GM12892 (cell line): ENCODE measurements around the gene ESRRB.

Experiments
- DNase-seq: peaks from one replicate; pipeline ENCODE4 v3.0.0; 2011; ENCODE audit not compliant: insufficient read length
- FAIRE-seq: peaks from 2 replicates; lab custom pipeline; 2011; peaks lifted over from hg19 to GRCh38; lab: Jason Lieb, UNC
- POLR2A ChIP-seq: IDR thresholded peaks from 2 replicates; pipeline ENCODE4 v1.6.1; 2011; ENCODE audit warnings: low read depth, low read length, control low read depth
- POLR2AphosphoS5 ChIP-seq: IDR thresholded peaks from 2 replicates; pipeline ENCODE4 v1.6.1; 2011; ENCODE audit warnings: low read depth, low read length, control low read depth
- TAF1 ChIP-seq: IDR thresholded peaks from 2 replicates; pipeline ENCODE4 v1.6.1; 2011; ENCODE audit warnings: low read depth, mild to moderate bottlenecking, control low read depth, low read length, borderline replicate concordance

ESRRB gene

DNA sequence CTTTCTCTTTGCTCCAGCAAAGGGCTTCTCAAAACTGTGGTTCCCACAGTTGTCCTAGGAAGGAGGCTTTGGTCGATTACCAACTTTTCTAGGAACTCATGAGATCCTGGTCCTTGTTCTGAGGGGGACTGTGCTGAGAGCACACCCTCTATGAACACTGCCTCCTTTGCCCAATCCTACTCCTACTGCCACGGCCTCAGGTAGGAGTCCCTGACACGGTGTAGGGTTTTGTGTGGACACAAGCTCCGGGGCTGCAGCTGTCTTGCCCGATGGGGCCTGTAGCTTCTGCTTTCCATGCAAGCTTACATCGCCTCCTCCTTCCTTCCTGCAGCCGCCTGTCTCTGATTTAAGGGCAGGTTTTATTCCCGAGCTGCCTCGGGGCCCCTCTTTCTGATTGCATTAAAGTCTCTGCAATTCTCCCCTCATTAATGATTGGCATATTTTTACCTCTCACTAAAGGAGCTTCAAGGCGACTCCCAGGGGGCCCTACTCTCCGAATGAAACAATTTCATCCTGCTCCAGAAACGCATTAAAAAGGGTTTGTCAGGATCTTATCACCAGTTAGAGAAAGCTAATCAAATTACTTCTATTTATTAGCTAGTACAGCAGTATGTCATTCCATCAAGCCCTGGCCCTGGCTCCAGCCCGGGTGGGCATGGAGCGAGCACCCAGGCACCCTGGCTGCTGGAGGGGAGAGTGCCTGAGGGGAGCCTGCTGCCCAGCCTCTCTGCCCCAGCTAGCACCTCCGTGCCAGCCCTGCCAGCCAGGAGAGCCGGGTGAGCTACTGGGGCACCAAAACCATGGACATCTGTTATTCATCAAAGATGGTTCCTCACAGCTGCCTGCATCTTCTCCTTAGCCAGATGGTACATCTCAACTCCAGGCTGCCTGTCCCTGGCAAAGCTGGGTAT lies 38.0 kb upstream of the ESRRB start:
- TF ChIP-seq POLR2A: no peak
- no peak for TF ChIP-seq TAF1
- no peak for TF ChIP-seq POLR2AphosphoS5
- FAIRE-seq (no peak), DNase-seq (no peak)

DNA sequence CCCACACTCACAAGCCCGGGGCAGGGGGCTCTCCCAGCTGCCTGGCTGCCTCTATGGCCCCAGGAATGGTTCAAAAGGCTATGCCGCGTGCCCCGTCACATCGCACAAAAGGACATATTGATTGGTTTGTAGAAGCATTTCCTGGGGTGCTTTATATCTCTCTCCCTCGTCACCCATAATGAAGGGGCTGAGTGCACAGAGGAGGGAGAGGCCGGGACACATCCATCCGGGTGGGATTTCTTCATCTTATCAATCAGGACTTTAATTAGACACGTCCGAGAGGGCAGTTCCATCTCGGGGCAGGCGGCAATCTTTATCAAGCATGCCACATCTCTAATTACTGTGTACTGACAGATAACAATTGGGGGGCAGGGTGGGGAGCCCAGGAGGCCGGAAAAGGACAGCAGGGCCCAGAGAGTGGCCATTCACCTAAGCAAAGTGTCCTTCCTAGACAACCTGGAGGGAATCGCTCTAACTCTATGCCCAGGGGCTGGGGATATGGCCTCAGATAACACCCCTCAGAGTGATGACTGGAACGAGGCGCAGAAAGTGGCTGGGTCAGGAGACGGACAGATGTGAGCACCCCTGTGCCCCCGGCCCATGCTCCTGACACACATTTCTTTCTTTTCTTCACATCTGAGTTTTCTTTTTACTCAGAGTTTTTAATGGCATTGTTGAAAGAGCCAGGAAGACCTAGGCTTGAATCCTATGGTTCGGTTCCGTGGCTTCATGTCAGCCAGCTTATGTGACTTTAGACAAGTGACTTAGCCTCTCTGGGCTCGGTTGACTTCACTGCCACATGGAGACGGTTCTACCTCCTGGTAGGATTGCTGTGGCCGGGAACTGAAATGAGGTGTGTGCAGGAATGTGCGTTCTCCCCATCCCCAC lies 36.0 kb upstream of the ESRRB start:
- DNase-seq (no peak), FAIRE-seq (no peak)
- TF ChIP-seq POLR2AphosphoS5: no peak
- no peak for TF ChIP-seq TAF1

DNA sequence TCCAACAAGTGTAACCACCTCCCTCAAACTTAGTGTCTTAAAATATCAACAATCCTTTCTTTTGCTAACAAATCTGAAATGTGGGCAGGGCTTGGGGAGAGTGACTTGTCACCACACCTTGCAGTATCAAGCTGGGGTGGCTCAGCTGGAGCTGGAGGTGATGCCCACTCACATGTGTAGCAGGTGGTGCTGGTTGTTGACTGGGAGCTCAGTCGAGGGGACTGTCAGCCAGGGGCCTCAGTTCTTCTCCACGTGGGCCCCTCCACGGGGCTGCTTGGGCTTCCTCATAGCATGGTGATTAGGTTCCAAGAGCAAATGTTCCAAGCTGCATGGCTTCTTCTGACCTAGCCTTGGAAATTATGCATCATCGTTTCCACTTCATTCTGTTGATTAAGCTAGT lies 32.6 kb upstream of the ESRRB start:
- no peak for TF ChIP-seq POLR2AphosphoS5
- no peak for TF ChIP-seq TAF1
- no peak for TF ChIP-seq POLR2A
- FAIRE-seq (no peak), DNase-seq (no peak)

DNA sequence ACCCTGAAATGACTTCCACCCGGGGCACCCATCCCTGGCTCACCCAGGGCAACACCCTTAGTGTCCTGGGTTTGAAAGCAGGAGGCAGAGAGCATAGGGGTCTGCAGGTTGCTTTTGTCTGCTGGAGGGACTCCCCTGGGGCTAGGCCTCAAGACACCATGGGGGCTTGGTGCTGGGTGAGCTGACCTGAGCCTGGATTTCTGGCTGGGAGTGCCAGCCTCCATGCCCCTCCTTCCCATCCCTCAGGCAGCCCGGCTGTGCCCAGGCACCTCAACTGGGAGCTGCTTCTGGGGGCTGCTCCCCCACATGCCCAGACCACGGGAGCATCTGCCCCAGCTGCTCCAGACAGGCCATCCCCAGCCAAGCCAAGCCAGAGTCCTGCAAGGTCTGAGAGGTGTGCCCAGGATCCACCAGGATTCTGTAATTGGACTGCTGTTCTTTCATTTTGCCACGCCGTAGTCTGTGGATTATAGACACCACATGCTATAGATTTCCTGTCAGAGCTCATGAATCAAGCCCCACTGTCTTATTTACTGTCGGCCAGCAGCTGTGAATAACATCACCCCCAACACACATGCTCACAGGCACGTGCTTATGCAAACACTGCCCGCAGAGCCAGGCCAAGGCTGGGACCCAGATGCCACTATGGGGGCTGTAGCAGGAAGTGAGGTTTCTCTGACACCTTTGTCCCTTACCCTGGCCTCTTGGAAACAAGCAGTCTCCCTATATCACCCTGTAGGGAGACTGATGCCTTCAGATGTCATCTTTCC lies 29.4 kb upstream of the ESRRB start:
- FAIRE-seq: peak; percentile 36
- TF ChIP-seq TAF1: no peak
- no peak for TF ChIP-seq POLR2AphosphoS5
- TF ChIP-seq POLR2A: no peak
- no peak for DNase-seq

DNA sequence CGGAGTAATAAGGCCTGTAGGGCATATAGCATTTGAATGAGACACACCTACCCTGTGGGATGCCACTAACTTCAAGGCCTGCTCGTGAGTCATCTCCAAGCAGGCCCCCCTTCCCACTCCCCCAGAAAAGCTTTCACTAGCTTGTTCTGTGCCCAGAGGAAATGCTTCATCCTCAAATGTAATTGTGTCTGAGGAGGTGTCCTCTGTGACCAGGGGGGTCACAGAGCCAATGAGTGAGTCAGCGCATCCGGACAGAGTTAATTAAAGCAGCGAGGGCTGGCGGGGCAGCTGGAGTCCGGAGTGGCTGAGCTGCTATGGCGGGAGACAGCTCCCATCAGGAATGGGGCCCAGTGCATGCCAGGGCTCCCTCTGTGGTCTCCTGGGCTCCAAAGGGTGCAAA lies 27.0 kb upstream of the ESRRB start:
- DNase-seq: no peak
- no peak for FAIRE-seq
- TF ChIP-seq POLR2AphosphoS5 (no peak), POLR2A (no peak), TAF1 (no peak)

DNA sequence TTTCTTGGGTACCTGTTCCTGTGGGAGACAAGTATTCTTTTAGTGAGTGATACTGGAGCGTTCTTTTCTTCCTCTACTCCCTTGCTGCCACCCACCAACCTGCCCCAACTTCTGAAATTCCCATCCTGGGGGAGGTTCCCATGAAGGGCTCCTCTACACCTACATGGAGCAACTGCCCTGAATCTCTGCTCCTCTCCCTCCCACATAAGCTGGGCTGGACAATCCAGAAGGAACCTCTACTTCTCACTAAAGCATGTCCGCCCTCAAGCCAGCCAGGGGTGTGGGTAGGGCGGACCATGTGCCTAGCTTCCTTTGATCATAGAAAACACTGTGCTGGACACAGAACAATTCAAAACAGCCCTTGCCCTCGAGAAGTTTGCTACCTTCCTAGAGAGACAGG lies 25.9 kb upstream of the ESRRB start:
- DNase-seq (no peak), FAIRE-seq (no peak)
- TF ChIP-seq TAF1: no peak
- no peak for TF ChIP-seq POLR2A
- no peak for TF ChIP-seq POLR2AphosphoS5

DNA sequence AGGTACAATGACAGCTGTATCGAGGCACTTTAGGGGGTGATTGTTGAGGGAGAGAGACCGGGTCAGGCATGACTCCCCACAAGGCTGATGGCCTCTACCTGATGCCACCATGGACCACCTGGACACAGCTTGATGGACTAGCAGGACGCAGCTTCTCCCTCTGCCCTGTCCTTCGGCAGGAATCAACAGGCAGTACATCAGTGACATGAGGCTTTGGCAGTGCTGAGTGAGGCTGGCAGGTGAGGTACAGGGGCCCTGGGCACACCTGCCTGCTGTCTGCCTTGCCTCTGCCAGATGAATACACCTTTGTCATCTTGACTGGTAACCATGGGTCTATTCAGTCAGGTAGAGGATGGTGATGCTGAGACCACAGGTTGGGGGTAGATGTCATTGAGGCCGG lies 25.3 kb upstream of the ESRRB start:
- FAIRE-seq: no peak
- TF ChIP-seq POLR2A (no peak), TAF1 (no peak), POLR2AphosphoS5 (no peak)
- DNase-seq: no peak

DNA sequence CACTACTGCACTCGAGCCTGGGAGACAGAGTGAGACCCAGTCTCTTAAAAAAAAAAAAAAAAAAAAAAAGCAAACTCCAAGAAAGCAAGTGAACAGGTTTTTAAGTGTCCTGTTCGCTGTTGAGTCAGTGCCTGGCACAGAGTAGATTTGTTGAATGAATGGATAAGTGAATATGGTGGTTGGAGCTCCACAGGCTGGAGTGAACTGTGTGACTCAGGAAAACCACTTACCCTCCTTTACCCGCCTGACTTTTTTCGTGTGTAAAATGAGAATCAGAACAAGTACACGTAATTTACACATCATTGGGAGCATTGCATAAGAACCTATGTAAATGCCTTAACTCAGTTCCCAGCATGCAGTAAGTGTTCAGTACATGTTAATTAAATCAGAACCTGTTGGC lies 24.0 kb upstream of the ESRRB start:
- no peak for DNase-seq
- no peak for FAIRE-seq
- TF ChIP-seq POLR2A (no peak), TAF1 (no peak), POLR2AphosphoS5 (no peak)

DNA sequence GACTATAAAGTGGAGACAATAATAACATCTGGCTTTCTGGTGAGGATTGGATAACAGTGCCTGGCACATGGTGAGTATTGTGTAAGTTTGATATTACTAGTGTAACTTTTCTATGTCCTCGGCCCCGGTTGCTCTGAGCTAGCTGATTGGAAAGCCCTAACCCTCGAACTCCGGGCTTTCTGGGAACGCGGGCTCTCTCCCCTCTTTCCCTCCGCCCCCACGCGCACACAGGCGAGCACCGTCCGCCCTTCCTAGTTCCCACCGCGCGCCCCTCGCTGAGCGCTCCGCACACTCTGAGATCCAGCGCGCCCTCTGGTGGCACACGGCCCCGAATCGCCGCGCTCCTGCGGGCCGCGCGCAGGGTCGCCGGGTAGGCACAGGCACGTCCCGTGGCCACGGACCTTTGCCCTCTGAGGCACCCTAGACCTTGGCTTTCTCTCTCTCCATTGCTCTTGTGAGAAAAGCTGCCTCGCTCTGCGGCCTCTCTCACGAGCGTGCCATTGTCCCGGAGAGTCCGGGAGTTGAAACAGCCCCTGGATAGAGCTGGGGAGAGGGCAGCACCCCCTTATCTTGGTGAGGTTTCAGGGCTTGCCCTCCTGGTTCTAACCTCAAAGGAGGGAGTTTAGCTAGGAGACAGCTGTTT lies 23.2 kb upstream of the ESRRB start:
- DNase-seq: peak; percentile 79
- FAIRE-seq: peak; percentile 33
- TF ChIP-seq POLR2AphosphoS5 (no peak), TAF1 (no peak), POLR2A (no peak)

DNA sequence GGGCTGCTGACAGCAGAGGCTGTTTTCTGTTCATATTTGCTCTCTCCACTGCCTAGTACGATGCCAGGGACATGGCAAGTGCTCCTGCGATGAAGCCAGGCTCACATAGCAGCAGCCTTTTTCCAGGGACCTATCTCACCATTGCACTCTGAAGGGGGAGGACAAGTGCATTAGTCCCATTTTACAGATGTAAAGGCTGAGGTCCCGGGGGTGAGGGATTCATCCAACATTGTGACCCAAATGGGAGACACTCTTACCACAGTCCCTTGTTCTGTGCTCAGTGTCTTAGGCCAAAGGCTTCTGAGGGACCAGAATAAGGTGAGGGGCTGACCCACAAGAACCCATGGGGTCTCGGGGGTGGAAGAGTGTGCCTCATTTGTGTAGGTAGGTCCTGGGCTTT lies 21.6 kb upstream of the ESRRB start:
- FAIRE-seq (no peak), DNase-seq (no peak)
- TF ChIP-seq POLR2AphosphoS5 (no peak), TAF1 (no peak)

DNA sequence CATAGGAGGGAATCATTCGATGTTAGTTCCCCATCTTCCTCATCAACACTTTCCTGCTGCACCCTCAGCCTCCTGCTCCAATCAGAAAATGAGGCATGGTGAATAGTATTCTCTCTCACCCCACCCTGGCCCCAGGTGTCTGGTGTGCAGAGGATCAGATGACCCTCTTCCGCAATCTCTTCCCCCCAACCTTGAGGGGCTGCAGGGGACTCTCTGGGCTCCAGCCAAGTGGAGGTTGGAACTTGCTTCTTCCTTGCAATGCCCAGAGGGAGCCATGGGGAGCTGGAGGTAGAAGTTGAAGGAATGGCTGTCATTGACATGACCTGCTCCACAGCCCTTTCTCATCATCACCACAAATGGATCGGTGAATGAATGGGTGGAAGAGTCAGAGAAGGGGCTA lies 20.2 kb upstream of the ESRRB start:
- no peak for DNase-seq
- FAIRE-seq: no peak
- no peak for TF ChIP-seq TAF1
- TF ChIP-seq POLR2A: no peak
